CD4-positive, alpha-beta T cell treated with Interleukin-10 for 1 hour (primary cell): ENCODE results near the gene BBS9.
"Not testable (repeated sequence)": the region's sequence is repeated elsewhere in the genome, so short reads cannot be mapped to it uniquely, and the experiment has no call there.

ENCODE experiments used
- DNase-seq: peaks from one replicate; pipeline ENCODE4 v3.0.0-alpha.2; 2020

The BBS9 gene

GRCh38 chr7:33449847-33450246 lies 320.5 kb downstream of the BBS9 start:
- no peak for DNase-seq

- DNase-seq = no peak
Measured at GRCh38 chr7:33452805-33453502, 323.6 kb downstream of the BBS9 start.

- DNase-seq = no peak
Measured at GRCh38 chr7:33457039-33457438, 327.7 kb downstream of the BBS9 start.

- no peak for DNase-seq
Measured at GRCh38 chr7:33458581-33458980, 329.2 kb downstream of the BBS9 start.

- no peak for DNase-seq
Measured at GRCh38 chr7:33459340-33459751, 330.0 kb downstream of the BBS9 start.

- DNase-seq = no peak
Measured at GRCh38 chr7:33463131-33463530, 333.8 kb downstream of the BBS9 start.

GRCh38 chr7:33466203-33466602 lies 336.8 kb downstream of the BBS9 start:
- no peak for DNase-seq

- DNase-seq = no peak
Measured at GRCh38 chr7:33471636-33472242, 342.4 kb downstream of the BBS9 start.

- no peak for DNase-seq
Measured at GRCh38 chr7:33472348-33473025, 343.1 kb downstream of the BBS9 start.

GRCh38 chr7:33477719-33478480 lies 348.5 kb downstream of the BBS9 start:
- no peak for DNase-seq

GRCh38 chr7:33484476-33484875 lies 355.1 kb downstream of the BBS9 start:
- DNase-seq = not testable (repeated sequence)

GRCh38 chr7:33485747-33486493 lies 356.6 kb downstream of the BBS9 start:
- DNase-seq = no peak

GRCh38 chr7:33486633-33487032 lies 357.3 kb downstream of the BBS9 start:
- no peak for DNase-seq

GRCh38 chr7:33487998-33488682 lies 358.8 kb downstream of the BBS9 start:
- DNase-seq = no peak

GRCh38 chr7:33494474-33494873 lies 365.1 kb downstream of the BBS9 start:
- DNase-seq = no peak

- DNase-seq = no peak
Measured at GRCh38 chr7:33495207-33495606, 365.8 kb downstream of the BBS9 start.

GRCh38 chr7:33497051-33497450 lies 367.7 kb downstream of the BBS9 start:
- no peak for DNase-seq

- DNase-seq = no peak
Measured at GRCh38 chr7:33500703-33501701, 371.6 kb downstream of the BBS9 start.

GRCh38 chr7:33503014-33503413 lies 373.6 kb downstream of the BBS9 start:
- DNase-seq = no peak

- no peak for DNase-seq
Measured at GRCh38 chr7:33503736-33504135, 374.4 kb downstream of the BBS9 start.

GRCh38 chr7:33504266-33504665 lies 374.9 kb downstream of the BBS9 start:
- no peak for DNase-seq
